Measurements from ENCODE around the gene PRSS53.

DNA sequence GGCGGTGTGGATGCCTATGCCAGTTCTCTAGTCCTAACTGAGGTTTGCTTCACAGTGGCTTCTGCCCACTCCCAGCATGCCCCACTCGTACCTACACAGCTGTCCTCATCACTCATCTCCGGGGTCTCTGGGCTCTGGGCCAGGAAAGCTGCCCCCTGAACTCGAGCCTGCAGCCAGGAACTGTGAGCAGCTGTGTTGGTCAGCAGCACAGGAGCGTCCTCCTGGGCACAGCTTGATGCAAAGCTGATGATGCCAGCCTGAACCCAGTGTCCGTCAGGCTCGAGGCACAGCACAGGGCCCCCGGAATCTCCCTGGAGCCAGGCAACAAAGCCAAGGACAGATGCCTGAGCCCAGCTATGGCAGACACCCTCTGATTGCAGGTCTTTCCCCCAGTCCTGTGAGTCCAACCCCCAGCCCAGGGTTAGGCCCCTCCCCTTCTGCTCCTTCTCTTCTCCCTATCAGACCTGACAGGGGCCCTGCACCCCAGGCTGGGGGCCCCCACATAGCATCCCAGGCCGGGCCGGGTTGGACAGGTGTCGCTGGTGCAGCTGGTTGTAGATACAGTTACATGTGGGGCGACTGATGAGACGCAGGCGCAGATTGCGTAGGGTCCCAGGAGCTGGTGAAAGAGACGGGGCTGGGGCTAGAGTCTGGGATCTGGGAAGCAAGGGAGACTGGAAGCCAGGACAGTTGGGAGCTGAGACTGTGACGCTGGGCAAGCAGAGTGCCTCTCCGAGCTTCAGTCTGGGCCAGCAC, 2.7 kb downstream of the PRSS53 start:
- TF ChIP-seq CTCF (conservative IDR thresholded peaks at IDR 0.05) (no peak), EZH2 (IDR thresholded peaks at IDR 0.05; ENCODE audit: low read depth) (no peak)
